H1 (cell line): ENCODE data around the gene SPTB. TPM values are rescaled to one million over a fixed set of nuclear protein-coding genes. Genes with fewer than 3 reads are reported as not detected.

Source experiments
- CTCF ChIA-PET: fragments of 300-600 bp; sonication (Branson Sonifier 250); formaldehyde crosslinking; loops from one replicate; lab custom pipeline; 2021; ENCODE audit not compliant: partially characterized antibody; lab: Charles Lee
- POLR2A ChIA-PET: fragments of 300-600 bp; sonication (Branson Sonifier 250); formaldehyde crosslinking; loops from one replicate; lab custom pipeline; 2021; ENCODE audit warnings: inconsistent platforms; ENCODE audit not compliant: partially characterized antibody; lab: Charles Lee
- DNase-seq, 2 experiments: peaks; one replicate each; pipeline versions ENCODE4 v3.0.0 to v3.0.0-alpha.2; 2010 to 2022; ENCODE audit warnings: low spot score in 2 of 2, low read depth in 1 of 2, mixed read lengths in 1 of 2
- FAIRE-seq: peaks from 2 replicates; lab custom pipeline; 2011; peaks lifted over from hg19 to GRCh38; lab: Jason Lieb, UNC
- H2AFZ ChIP-seq: 2 replicates; pipeline ENCODE4 v1.8.1; 2012; ENCODE audit warnings: low read length, inconsistent platforms
- H2AK5ac ChIP-seq: 2 replicates; pipeline ENCODE4 v1.6.1; 2013; ENCODE audit warnings: low read depth, low read length
- H2BK120ac ChIP-seq: replicated peaks from 2 replicates; pipeline ENCODE3; 2013; ENCODE audit warnings: low read depth, low read length, inconsistent platforms
- H2BK12ac ChIP-seq: 2 replicates; pipeline ENCODE4 v1.6.1; 2013; ENCODE audit warnings: low read depth, low read length
- H2BK15ac ChIP-seq: 2 replicates; pipeline ENCODE4 v1.6.1; 2013; ENCODE audit warnings: low read length
- H2BK20ac ChIP-seq: 2 replicates; pipeline ENCODE4 v1.6.1; 2013; ENCODE audit warnings: low read length
- H2BK5ac ChIP-seq: 2 replicates; pipeline ENCODE4 v1.6.1; 2013; ENCODE audit warnings: low read depth, low read length
- H3K14ac ChIP-seq: 2 replicates; pipeline ENCODE4 v1.6.1; 2013; ENCODE audit warnings: inconsistent platforms; ENCODE audit not compliant: insufficient read length
- H3K18ac ChIP-seq: 2 replicates; pipeline ENCODE4 v1.6.1; 2013; ENCODE audit warnings: low read length; ENCODE audit errors: extremely low read depth
- H3K23ac ChIP-seq: 2 replicates; pipeline ENCODE4 v1.6.1; 2013; ENCODE audit warnings: inconsistent platforms; ENCODE audit not compliant: insufficient read length
- H3K23me2 ChIP-seq: 2 replicates; pipeline ENCODE4 v1.6.1; 2013; ENCODE audit warnings: low read depth, low read length
- H3K27ac ChIP-seq: 2 replicates; pipeline ENCODE4 v1.6.1; 2011; ENCODE audit warnings: low read depth, low read length, inconsistent platforms
- H3K27me3 ChIP-seq, 4 experiments: replicated peaks in 1 of 4; 1 replicate in 1 of 4; 2 replicates in 3 of 4; pipeline versions ENCODE4 v1.6.1 to v1.8.1; 2011 to 2013; ENCODE audit warnings: low read length in 3 of 4, mild to moderate bottlenecking in 3 of 4, inconsistent platforms in 2 of 4, mixed read lengths in 2 of 4, moderate library complexity in 1 of 4; ENCODE audit not compliant: control insufficient read depth in 3 of 4, insufficient read depth in 3 of 4; ENCODE audit errors: extremely low read depth in 1 of 4
- H3K36me3 ChIP-seq, 4 experiments: 2 replicates each; pipeline versions ENCODE4 v1.6.1 to v1.8.1; 2011 to 2013; ENCODE audit warnings: mild to moderate bottlenecking in 4 of 4, low read length in 3 of 4, moderate library complexity in 2 of 4, control low read depth in 1 of 4, inconsistent platforms in 1 of 4; ENCODE audit not compliant: insufficient read depth in 4 of 4, control insufficient read depth in 2 of 4
- H3K4ac ChIP-seq: replicated peaks from 2 replicates; pipeline ENCODE3; 2013; ENCODE audit warnings: low read length, low read depth, mixed read lengths, inconsistent platforms; ENCODE audit not compliant: insufficient read length
- H3K4me1 ChIP-seq, 4 experiments: replicated peaks in 1 of 4; 1 replicate in 1 of 4; 2 replicates in 3 of 4; pipeline versions ENCODE4 v1.6.1 to v1.8.1; 2011 to 2013; ENCODE audit warnings: low read length in 3 of 4, inconsistent platforms in 2 of 4, mixed read lengths in 1 of 4; ENCODE audit not compliant: insufficient read depth in 4 of 4, control insufficient read depth in 3 of 4
- H3K4me2 ChIP-seq, 2 experiments: 2 replicates each; pipeline versions ENCODE4 v1.6.1 to v1.8.1; 2011 to 2013; ENCODE audit warnings: low read depth in 2 of 2, low read length in 2 of 2, control low read depth in 1 of 2, inconsistent platforms in 1 of 2, mild to moderate bottlenecking in 1 of 2; ENCODE audit not compliant: insufficient read depth in 1 of 2
- H3K4me3 ChIP-seq, 4 experiments: fragments of 200-600, 300-600 bp in 1 of 4; sonication (generic), shearing (Covaris generic), sonication (Bioruptor Twin) in 1 of 4; 2 replicates each; pipeline versions ENCODE4 v1.5.1 to v1.8.1; 2011 to 2016; ENCODE audit warnings: low read length in 4 of 4, low read depth in 3 of 4, control low read depth in 2 of 4, inconsistent platforms in 2 of 4, mild to moderate bottlenecking in 2 of 4, mixed read lengths in 1 of 4, moderate library complexity in 1 of 4; ENCODE audit not compliant: insufficient read depth in 2 of 4; ENCODE audit errors: extremely low read depth in 1 of 4
- H3K56ac ChIP-seq: replicated peaks from 2 replicates; pipeline ENCODE3; 2013; ENCODE audit warnings: low read depth, mild to moderate bottlenecking, mixed read lengths, low read length, inconsistent platforms; ENCODE audit not compliant: insufficient read length
- H3K79me1 ChIP-seq: 2 replicates; pipeline ENCODE4 v1.6.1; 2013; ENCODE audit warnings: low read depth, low read length, control low read depth
- H3K79me2 ChIP-seq, 2 experiments: 2 replicates each; pipeline versions ENCODE4 v1.6.1 to v1.8.1; 2012 to 2013; ENCODE audit warnings: low read length in 2 of 2, mild to moderate bottlenecking in 2 of 2, inconsistent platforms in 1 of 2; ENCODE audit not compliant: insufficient read depth in 2 of 2, control insufficient read depth in 1 of 2
- H3K9ac ChIP-seq, 4 experiments: replicated peaks in 1 of 4; 1 replicate in 1 of 4; 2 replicates in 3 of 4; pipeline versions ENCODE4 v1.6.1 to v1.8.1; 2011 to 2013; ENCODE audit warnings: low read depth in 3 of 4, low read length in 3 of 4, control low read depth in 2 of 4, mild to moderate bottlenecking in 2 of 4, moderate library complexity in 2 of 4, inconsistent platforms in 1 of 4; ENCODE audit errors: extremely low read depth in 1 of 4
- H3K9me3 ChIP-seq, 2 experiments: 2 replicates each; pipeline versions ENCODE4 v1.6.1 to v1.8.1; 2012 to 2013; ENCODE audit warnings: mild to moderate bottlenecking in 2 of 2, moderate library complexity in 2 of 2, control low read depth in 1 of 2, inconsistent platforms in 1 of 2, low read depth in 1 of 2, low read length in 1 of 2, mixed read lengths in 1 of 2; ENCODE audit not compliant: insufficient read depth in 2 of 2
- H4K20me1 ChIP-seq, 2 experiments: replicated peaks in 1 of 2; 2 replicates each; pipeline versions ENCODE3 to v1.8.1; 2011 to 2013; ENCODE audit warnings: inconsistent platforms in 2 of 2, low read length in 2 of 2, mild to moderate bottlenecking in 1 of 2; ENCODE audit not compliant: insufficient read depth in 2 of 2, control insufficient read depth in 1 of 2
- H4K5ac ChIP-seq: 2 replicates; pipeline ENCODE4 v1.6.1; 2013; ENCODE audit warnings: low read length, low read depth, mixed read lengths, inconsistent platforms; ENCODE audit not compliant: insufficient read length
- H4K8ac ChIP-seq: 2 replicates; pipeline ENCODE4 v1.8.0; 2013; ENCODE audit warnings: mild to moderate bottlenecking, moderate library complexity, low read length, inconsistent platforms; ENCODE audit not compliant: insufficient read depth; ENCODE audit errors: extremely low read depth
- H4K91ac ChIP-seq: replicated peaks from 2 replicates; pipeline ENCODE3; 2013; ENCODE audit warnings: low read length, mixed read lengths, inconsistent platforms; ENCODE audit not compliant: insufficient read length
- BACH1 ChIP-seq: IDR thresholded peaks from 2 replicates; pipeline ENCODE4 v1.6.1; 2012; ENCODE audit warnings: low read length, improper control_type of control experiment
- CBX8 ChIP-seq: fragments of 300-800, 300-1000 bp; sonication (generic); IDR thresholded peaks from 2 replicates; pipeline ENCODE4 v1.7.1; 2016; ENCODE audit warnings: low read depth, low read length, borderline replicate concordance
- CHD2 ChIP-seq: IDR thresholded peaks from 2 replicates; pipeline ENCODE4 v1.6.1; 2012; ENCODE audit warnings: low read length, improper control_type of control experiment
- CTBP2 ChIP-seq: IDR thresholded peaks from 2 replicates; pipeline ENCODE4 v1.7.0; 2011; ENCODE audit warnings: borderline replicate concordance, mild to moderate bottlenecking, moderate library complexity, mixed read lengths, low read length; ENCODE audit not compliant: insufficient read depth, insufficient read length
- GTF2F1 ChIP-seq: IDR thresholded peaks from 2 replicates; pipeline ENCODE4 v1.6.1; 2012; ENCODE audit warnings: low read depth, low read length, improper control_type of control experiment, borderline replicate concordance
- HDAC2 ChIP-seq, 2 experiments: fragments of 300-600 bp in 1 of 2; sonication (generic) in 1 of 2; IDR thresholded peaks; 2 replicates each; pipeline ENCODE4 v1.6.1; 2011 to 2012; ENCODE audit warnings: low read depth in 2 of 2, low read length in 2 of 2, mild to moderate bottlenecking in 2 of 2, moderate library complexity in 2 of 2, borderline replicate concordance in 1 of 2, inconsistent platforms in 1 of 2
- JUND ChIP-seq: IDR thresholded peaks from 2 replicates; pipeline ENCODE4 v1.6.1; 2011; ENCODE audit warnings: mild to moderate bottlenecking, improper control_type of control experiment, low read length
- KDM5A ChIP-seq: fragments of 200-600 bp; IDR thresholded peaks from 2 replicates; pipeline ENCODE4 v1.7.1; 2012; ENCODE audit warnings: mild to moderate bottlenecking, low read length, inconsistent platforms, mixed read lengths
- NRF1 ChIP-seq: IDR thresholded peaks from 2 replicates; pipeline ENCODE4 v1.6.1; 2011; ENCODE audit warnings: mild to moderate bottlenecking, low read depth, low read length, improper control_type of control experiment
- SIRT6 ChIP-seq: IDR thresholded peaks from one replicate; pipeline ENCODE4 v1.7.1; 2012; ENCODE audit warnings: low read length, inconsistent platforms
- SRF ChIP-seq: IDR thresholded peaks from 2 replicates; pipeline ENCODE4 v1.6.1; 2011; ENCODE audit warnings: mild to moderate bottlenecking, low read depth, low read length, moderate library complexity
- TBP ChIP-seq: IDR thresholded peaks from 2 replicates; pipeline ENCODE4 v1.6.1; 2011; ENCODE audit warnings: low read depth, low read length, improper control_type of control experiment
- TEAD4 ChIP-seq: IDR thresholded peaks from 2 replicates; pipeline ENCODE4 v1.6.1; 2012; ENCODE audit warnings: low read depth, low read length, inconsistent platforms, mixed read lengths
- WGBS, 2 experiments: shearing (Covaris generic) in 1 of 2; methylation state at CpG; one replicate each; pipeline versions ENCODE4 v1.1.6 to v1.1.7; 2013 to 2015; ENCODE audit warnings: low lambda C conversion rate in 2 of 2, mixed read lengths in 2 of 2, inconsistent platforms in 1 of 2, low coverage in 1 of 2, missing lambda C conversion rate in 1 of 2; ENCODE audit not compliant: insufficient replicate concordance in 2 of 2, insufficient coverage in 1 of 2, insufficient read length in 1 of 2; ENCODE audit errors: extremely low coverage in 1 of 2, missing lambda C conversion rate in 1 of 2; 5-methylcytosine and 5-hydroxymethylcytosine counted together
- polyA plus RNA-seq, 7 experiments: library from polyadenylated mRNA; depleted of rRNA in 3 of 7; stranded (reverse) in 5 of 7; unstranded in 2 of 7; fragments of >200 nt in 5 of 7; fragments of 200-250 nt in 2 of 7; gene quantifications; 1 replicate in 5 of 7; 2 replicates in 1 of 7; 4 replicates in 1 of 7; pipeline versions ENCODE4 v1.2.1 to v1.2.3, GENCODE V29; 2011 to 2013; ENCODE audit warnings: missing spikeins in 2 of 7, mixed read lengths in 2 of 7
- total RNA-seq: library from RNA; stranded (reverse); fragmentation: NEBNext Ultra II Directional; extraction: Animal tissue kit (Norgen Biotek cat#: 25700); gene quantifications from 2 replicates; pipeline ENCODE4 v1.2.1, GENCODE V29; 2021
- TF ChIP-seq, protein P1 (sequence below): IDR thresholded peaks from 2 replicates; pipeline ENCODE4 v1.6.1; 2012; ENCODE audit warnings: inconsistent platforms

Gene SPTB
- total and polyA plus RNA-seq, 2 of the 8 experiments (the other 6 are each of a cell fraction or from before 2014, with no cell fraction given): 0.30 to 2.4 TPM

DNA sequence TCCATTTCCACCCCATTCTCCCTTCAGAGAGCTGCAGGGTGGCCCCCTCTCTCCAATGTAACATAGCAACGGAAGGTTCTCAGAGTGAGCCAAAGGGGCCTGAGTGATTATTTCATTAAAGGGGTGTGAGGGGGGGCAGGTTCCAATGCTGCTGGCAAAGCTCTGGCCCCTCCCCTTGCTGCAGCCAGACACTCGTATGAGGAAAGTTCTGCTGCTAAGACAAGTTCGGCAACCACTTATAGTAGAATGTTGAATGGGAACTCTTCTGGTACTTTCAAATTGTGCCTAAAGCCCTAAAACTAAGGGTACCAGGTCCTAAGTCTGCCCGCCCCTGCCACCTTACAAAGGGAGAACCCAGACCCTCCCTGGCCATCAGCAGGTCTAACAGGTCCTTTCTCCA, 125.7 kb downstream of the SPTB start:
- no peak overlapping the region for H4K5ac ChIP-seq
- H3K79me1 ChIP-seq: no peaks in the 10 kb centered on the region
- no peak overlapping the region for H3K18ac ChIP-seq
- no peak overlapping the region for H4K91ac ChIP-seq
- no peak overlapping the region for H3K27ac ChIP-seq
- no peaks in the 10 kb centered on the region for H3K23me2 ChIP-seq
- H2BK120ac ChIP-seq: no peak overlapping the region
- H3K56ac ChIP-seq: no peak overlapping the region
- H3K36me3 ChIP-seq: peaks cover 0 to 9% (median 1%) of the 10 kb centered on the region in 4 experiments; a peak in 4 of 8 replicates
- no peak overlapping the region for H4K8ac ChIP-seq
- 77% methylated on average over 4 of the region's 4 CpGs; no CpG with 5 or more reads in 1 of the 2 experiments for WGBS, 2 experiments
- no peaks in the 10 kb centered on the region for H3K79me2 ChIP-seq
- no peaks in the 10 kb centered on the region; a peak in 1 of 7 replicates for H3K27me3 ChIP-seq
- no peak overlapping the region for H2AFZ ChIP-seq
- no peaks in the 10 kb centered on the region for H4K20me1 ChIP-seq
- peaks cover 0 to 11% (median 4%) of the 10 kb centered on the region in 4 experiments; a peak in 6 of 7 replicates for H3K4me1 ChIP-seq
- no peaks in the 10 kb centered on the region for H3K9me3 ChIP-seq
- no peak overlapping the region for H2BK12ac ChIP-seq
- DNase-seq (no peak), FAIRE-seq (no peak)
- H2BK15ac ChIP-seq: no peak overlapping the region
- H3K4me3 ChIP-seq: no peak overlapping the region
- POLR2A ChIA-PET: interaction anchor here (1.2 to 2.5 kb wide), 4 partner anchors 11 to 51 kb away, joined by 3 to 7 read pairs (median 4); partner anchors contain the start of gene PLEKHG3
- H2BK20ac ChIP-seq: no peak overlapping the region
- no peak overlapping the region for H3K9ac ChIP-seq
- CTCF ChIA-PET: interaction anchor here (1.0 to 2.0 kb wide), 2 partner anchors 17 to 82 kb away, joined by 3 to 5 read pairs; no protein-coding TSS in a partner anchor
- H3K23ac ChIP-seq: no peak overlapping the region
- H3K4ac ChIP-seq: no peak overlapping the region
- H2AK5ac ChIP-seq: no peak overlapping the region
- H3K14ac ChIP-seq: no peak overlapping the region
- no peak overlapping the region for H2BK5ac ChIP-seq
- no peak overlapping the region for H3K4me2 ChIP-seq
- TF ChIP-seq SIRT6 (no peak), CTBP2 (no peak), CBX8 (no peak), NRF1 (no peak), BACH1 (no peak), HDAC2 (IDR thresholded peaks at IDR 0.05; ENCODE audit: borderline replicate concordance in 1 of 2, low read depth in 2 of 2, low read length in 2 of 2) (no peak), JUND (no peak), SRF (no peak), KDM5A (no peak), CHD2 (no peak), GTF2F1 (no peak), TBP (no peak), TEAD4 (no peak)
- TF ChIP-seq, protein P1, sequence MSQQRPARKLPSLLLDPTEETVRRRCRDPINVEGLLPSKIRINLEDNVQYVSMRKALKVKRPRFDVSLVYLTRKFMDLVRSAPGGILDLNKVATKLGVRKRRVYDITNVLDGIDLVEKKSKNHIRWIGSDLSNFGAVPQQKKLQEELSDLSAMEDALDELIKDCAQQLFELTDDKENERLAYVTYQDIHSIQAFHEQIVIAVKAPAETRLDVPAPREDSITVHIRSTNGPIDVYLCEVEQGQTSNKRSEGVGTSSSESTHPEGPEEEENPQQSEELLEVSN: no peak
